ENCODE results near the gene SORCS3.

GRCh38 chr10:104650635-104651331 is 9.7 kb downstream of the SORCS3 start:
- no peak for TF ChIP-seq CTCF (IDR thresholded peaks at IDR 0.05; ENCODE audit: borderline replicate concordance, extremely low read depth, low read length, poor library complexity, severe bottlenecking)
- no peak for TF ChIP-seq EZH2 (IDR thresholded peaks at IDR 0.05; ENCODE audit: borderline replicate concordance, low read depth, low read length, severe bottlenecking)
